ENCODE results near the gene HERPUD1.

Gene HERPUD1

DNA sequence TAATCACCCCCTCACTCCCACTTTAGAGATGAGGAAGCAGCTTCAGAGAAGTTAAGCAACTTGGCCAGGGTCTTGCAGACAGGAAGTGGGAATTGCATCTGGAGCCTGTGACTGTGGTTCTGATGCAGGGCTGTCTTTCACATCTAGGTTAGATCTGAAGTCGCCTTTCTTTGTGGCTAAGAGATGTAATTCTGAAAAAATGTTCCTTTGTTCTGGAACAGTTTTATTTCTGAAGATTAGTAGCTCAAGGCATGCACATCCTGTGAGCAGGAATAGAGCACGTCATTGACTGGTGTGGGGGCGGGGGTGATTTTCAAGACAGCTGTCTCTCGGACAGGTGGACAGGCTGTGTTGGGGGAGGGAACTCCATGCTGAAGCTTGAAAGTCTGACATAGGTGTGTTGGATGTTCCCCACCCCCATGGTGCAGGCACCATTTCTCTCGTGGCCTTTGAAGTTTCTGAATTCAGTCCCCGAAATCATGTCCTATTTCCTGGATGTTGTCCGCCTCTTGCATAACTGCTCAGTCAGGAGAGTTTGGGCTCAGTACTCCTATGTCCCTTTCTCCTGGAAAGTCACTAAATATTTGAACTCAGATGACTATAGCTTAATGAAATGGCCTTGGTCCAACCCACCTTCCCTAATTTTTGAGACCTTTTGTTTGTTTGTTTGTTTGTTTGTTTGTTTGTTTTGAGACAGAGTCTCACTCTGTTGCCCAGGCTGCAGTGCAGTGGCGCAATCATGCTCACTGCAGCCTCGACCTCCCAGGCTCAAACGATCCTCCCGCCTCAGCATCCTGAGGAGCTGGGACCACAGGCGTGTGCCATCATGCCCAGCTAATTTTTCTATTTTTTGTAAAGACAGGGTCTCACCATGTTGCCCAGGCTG is 21.0 kb upstream of the HERPUD1 start:
- DNase-seq (ENCODE audit: low read depth in 2 of 3, low spot score in 2 of 3) = no peak

DNA sequence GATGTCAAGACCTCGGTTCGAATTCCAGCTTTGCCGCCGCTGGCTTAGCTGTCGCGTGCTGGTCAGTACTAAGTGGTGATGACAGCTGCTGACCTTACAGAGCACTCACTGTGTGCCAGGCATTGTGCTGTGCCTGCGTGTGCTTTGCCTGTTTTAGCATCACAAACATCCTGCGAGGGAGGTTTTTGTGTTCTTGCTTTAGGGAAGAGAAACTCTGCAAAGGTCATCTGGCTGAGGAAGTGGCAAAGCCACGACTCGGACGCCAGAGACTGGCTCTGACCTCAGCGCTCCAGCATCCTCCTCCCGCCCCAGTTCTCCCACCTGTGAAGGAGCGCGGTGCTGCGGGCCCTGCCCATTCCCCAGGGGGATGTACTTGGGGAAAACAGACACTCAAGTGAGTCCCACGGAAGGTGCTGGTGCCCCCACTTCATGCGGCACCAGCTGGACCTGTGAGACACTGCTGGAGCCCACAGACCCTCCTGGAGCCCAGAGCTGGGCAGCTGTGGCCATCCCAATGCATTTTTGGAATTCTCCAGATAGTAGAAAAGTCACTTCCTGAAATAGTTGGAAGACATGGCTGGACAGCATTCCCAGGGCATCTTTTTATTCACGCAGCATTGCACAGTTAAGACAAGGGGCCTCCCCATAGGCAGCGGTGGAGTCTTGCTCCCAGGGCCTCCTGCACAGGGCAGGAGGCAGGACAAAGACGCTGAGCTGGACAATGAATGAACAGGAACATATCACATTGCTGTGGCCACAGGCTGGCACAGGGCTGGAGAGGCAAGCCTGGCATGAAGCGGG is 20.0 kb upstream of the HERPUD1 start:
- DNase-seq (ENCODE audit: low read depth in 2 of 3, low spot score in 2 of 3) = no peak

DNA sequence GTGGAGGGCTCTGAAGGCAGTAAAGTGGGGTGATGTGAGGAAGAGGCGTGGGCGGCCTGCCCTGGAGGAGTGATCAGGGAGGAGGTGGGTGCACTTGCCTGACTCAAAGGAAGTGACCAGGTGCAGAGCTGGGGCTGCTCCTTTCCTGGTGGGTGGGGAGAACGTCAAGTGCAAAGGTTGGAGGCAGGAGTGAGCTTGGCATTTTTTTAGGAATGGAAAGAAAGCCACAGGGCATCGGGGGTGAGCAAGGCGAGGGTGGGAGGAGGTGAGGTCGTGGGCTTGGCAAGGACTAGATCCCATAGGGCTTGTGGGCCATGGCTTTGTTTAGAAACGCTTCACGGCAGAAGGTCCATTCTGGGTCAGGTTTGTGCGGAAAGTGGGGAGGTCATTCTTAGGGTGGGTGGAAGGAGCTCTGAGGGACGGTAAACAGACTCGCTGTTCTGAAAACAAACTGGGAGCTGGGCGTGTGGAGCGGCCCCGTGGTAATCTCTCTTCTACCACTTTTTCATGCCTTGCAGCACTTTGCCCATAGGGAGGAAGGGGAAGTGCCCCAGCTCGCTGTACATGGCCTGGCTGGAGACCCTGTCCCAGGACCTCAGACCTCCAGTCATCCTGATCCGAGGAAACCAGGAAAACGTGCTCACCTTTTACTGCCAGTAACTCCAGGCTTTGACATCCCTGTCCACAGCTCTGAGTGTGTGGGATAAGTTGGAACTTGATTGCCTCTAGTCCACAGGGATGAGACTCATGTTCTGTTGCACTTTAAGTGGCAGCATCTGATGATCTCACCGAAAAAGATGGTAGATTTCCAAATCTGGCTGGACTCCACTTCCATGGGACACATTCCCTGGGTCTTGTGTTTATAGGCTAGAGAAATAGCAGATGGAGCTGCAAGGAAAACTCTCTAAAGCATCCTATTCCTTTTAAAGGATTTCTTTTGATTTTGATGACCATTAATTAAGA is 18.9 kb upstream of the HERPUD1 start:
- DNase-seq (ENCODE audit: low read depth in 2 of 3, low spot score in 2 of 3) = no peak

DNA sequence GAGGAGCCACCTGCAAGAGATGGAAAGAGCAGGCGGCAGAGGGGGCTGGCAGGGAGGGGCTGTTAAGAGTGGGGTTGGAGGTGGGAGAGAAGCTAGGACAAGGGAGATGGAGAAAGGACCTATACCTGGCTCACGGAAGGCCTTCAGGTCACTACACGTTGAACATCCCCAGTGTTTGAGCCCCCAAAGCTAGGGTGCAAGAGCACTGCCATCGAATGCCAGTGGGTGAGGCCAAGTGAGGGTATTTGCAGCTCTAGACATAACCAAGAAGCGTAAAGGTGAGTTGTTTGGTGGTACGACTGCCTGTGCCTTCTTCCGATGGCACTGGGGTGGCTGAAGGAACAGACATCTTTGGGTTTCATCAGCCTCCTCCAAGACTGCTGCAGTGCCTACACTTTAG is 17.0 kb upstream of the HERPUD1 start:
- DNase-seq (ENCODE audit: low read depth in 2 of 3, low spot score in 2 of 3) = no peak

DNA sequence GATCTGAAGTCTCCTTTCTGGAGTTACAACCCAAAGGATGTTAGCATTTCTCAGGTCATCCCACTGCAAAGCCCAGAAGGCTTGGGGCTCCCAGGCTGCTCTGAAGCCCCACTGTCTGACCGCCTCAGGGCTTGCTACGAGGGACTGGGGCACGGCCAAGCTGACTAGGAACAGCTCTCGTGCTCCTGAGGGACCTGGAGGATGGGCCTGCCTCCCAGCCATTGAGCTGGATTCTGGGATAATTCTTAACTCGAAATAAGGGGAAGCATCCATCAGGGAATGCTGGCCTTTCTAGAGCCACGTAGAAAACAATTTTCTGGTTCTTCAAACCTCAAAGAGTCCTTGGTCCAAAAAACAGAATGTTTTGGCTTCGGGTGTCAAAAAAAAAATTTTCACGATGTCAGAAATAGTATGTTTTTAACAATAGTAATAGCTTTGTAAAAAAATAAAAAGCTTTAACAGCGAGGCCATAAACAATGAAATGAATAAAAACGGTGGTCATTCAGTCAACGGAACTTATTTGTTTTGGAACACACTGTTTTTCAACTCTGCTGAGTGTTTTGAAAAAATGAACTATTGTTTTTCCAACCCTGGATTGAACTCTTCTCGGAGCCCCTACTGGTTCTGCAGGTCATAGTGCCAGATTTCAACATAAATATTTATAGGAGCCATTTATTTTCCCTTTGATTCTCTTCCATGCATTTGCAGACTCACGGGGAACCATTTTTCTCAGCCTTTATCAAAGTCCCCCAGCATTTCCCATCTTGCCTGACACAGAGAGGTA is 16.4 kb upstream of the HERPUD1 start:
- DNase-seq (ENCODE audit: low read depth in 2 of 3, low spot score in 2 of 3) = no peak

DNA sequence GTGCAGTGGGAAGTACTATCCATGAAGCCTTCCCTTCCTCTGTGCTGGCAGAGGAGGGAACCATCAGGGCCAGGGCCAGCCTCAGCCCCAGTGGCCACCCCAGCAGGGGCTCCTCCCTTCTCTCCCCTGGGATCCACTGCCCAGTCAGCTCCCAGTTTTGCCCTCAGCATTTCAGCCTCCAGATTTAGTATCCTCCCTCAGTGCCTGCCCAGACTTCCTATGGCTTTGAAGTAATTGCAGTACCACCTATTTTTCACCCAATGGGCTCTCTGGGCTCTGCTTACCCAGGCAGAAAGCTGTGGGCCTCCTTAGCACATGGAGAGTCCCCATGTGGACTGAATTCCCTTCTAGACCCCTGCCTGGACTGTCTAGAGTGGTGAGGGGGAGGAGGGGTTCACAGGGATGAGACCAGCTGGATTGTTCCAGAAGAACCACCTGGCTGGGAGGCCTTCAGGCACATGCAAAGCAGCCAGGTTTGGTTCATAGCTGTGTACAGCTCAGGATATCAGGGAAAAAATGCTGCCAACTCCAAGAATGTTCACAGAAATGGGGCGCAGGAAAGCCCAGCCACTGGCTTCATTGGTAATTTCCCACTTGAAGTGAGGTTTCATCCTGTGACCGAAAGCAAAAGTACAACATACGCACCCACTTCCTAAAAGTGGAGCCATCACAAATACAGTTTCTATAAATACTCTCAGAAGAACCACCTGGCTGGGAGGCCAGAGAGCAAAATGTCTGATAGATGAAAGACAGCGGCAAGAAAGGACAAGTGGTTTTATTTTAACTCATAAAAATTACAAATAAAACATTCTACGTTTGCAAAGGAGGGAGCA is 15.2 kb upstream of the HERPUD1 start:
- no peak for DNase-seq (ENCODE audit: low read depth in 2 of 3, low spot score in 2 of 3)

DNA sequence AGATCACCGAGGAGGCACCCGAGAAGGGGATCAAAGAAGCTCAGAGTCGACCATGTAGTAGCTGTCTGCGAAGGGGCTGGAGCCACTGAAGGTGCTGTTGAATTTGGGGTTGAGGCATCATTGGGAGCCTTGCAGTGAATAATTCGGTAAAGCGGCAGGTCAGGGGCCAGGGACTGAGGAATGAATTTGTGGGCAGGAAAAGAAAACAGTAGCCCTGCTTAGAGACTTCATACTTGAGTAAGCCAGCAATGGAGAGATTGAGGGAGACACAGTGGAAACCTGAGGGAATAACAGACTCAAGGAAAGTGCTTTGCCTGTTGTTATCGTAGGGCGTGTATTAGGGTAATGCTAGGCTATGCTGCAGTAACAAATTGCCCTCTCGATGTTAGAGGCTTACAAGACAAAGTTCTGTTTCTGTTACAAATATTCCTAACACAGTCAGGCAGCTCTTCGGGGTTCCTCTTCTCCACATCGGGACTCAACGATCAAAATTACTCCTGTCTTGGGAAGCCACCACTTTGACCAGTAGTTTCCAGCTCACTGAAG is 13.4 kb upstream of the HERPUD1 start:
- DNase-seq (ENCODE audit: low read depth in 2 of 3, low spot score in 2 of 3) = no peak

DNA sequence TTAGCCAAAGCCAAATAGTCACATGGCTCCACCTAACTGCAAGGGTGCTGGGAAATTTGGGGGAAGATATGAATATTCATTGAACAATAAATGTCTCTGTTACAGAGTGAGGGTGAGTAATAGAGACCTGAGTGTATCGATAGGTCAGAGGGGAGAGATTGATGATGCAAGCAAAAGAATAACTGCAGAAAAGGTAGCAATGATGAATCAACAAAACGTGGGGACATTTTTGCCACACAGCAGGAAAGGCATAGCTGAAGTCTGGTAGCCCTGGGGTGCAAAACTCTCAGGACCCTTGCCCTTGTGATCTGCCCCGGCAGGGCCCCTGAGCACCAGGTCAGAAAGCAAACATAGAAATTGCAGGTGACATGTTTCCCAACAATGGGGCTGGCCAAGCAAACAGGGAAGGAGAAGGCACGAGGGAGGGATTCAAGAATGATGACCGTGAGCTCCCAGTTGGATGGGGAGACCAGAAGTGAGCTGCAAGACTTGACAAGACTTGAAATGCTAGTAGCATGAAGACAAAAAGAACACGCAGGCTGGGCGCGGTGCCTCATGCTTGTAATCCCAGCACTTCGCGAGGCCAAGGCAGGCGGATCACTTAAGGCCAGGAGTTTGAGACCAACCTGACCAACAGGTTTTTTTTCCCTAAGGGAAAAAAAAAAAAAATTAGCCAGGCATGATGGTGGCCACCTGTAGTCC is 12.7 kb upstream of the HERPUD1 start:
- DNase-seq (ENCODE audit: low read depth in 2 of 3, low spot score in 2 of 3) = no peak

DNA sequence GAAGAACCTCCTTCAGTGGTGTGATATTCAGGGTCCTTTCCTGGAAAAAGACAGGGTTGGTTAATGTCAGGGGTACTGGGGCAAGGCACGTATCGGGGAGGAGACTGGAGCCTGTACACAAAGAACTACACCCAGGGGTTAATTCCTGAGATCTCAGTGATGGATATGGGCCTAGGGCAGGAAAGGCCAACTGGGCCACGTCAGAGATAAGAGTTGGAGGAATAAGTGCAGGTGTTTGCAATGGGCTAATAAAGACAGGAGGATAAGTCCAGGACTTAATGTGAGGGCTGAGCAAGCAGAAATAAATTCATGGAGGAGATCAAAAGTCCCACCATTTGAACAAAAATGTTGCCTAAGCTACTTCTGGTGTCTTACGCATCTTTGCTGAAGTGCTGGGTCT is 10.4 kb upstream of the HERPUD1 start:
- DNase-seq (ENCODE audit: low read depth in 2 of 3, low spot score in 2 of 3) = no peak

DNA sequence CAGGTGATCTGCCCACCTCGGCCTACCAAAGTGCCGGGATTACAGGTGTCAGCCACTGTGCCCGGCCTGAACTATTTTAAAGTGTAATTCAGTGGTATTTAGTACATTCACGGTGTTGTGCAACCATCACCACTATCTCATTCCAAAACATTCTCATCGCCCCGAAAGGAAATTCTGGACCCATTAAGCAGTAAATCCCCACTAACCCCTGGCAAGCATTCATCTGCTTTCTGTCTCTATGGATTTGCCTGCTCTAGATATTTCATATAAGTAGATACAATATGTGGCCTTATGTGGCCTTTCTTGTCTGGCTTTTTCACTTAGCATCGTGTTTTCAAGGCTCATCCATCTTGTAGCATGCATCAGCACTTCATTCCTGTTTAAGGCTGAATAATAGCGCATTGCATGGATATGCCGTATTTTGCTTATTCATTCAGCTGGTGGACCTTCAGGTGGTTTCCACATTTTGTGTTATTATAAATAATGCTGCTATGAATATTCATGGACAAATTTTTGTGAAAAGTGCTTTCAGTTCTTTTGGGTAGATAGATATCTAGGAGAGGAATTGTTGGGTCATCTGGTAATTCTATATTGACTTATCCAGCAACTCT is 8.4 kb upstream of the HERPUD1 start:
- no peak for DNase-seq (ENCODE audit: low read depth in 2 of 3, low spot score in 2 of 3)

DNA sequence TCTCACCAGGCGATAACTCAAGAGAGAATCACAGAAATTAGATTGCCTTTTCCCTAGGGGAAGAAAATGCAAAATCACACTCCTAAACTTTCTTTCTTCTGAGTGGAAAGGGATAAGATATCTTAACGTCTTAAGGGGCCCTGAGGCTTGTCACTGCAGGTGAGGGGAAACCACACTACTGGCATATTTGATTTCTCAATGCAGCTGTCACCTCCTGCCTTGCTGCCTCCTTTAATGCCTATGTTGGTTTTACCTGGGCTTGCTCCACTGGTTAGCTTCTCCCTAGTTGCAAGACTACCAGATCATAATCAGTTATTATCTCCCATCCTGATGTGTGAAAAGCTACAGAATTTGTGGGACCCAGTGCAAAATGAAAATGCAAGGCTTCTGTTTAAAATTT is 4.5 kb upstream of the HERPUD1 start:
- DNase-seq (ENCODE audit: low read depth in 2 of 3, low spot score in 2 of 3) = no peak

DNA sequence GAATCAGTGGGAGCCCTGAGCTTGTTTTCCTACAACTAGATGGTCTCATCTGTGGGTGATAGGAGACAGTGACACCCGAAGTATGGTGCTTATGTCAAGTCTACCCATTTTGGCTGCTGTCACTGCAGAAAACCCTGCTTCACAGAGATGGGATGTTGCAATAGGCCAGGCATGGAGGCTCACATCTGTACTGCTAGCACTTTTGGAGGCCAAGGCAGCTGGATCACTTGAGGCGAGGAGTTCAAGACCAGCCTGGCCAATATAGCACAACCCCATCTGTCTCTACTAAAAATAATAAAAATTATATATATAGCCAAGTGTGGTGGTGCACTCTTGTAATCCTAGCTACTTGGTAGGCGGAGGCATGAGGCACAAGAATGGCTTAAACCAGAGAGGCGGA is 2.3 kb upstream of the HERPUD1 start:
- DNase-seq (ENCODE audit: low read depth in 2 of 3, low spot score in 2 of 3) = no peak

DNA sequence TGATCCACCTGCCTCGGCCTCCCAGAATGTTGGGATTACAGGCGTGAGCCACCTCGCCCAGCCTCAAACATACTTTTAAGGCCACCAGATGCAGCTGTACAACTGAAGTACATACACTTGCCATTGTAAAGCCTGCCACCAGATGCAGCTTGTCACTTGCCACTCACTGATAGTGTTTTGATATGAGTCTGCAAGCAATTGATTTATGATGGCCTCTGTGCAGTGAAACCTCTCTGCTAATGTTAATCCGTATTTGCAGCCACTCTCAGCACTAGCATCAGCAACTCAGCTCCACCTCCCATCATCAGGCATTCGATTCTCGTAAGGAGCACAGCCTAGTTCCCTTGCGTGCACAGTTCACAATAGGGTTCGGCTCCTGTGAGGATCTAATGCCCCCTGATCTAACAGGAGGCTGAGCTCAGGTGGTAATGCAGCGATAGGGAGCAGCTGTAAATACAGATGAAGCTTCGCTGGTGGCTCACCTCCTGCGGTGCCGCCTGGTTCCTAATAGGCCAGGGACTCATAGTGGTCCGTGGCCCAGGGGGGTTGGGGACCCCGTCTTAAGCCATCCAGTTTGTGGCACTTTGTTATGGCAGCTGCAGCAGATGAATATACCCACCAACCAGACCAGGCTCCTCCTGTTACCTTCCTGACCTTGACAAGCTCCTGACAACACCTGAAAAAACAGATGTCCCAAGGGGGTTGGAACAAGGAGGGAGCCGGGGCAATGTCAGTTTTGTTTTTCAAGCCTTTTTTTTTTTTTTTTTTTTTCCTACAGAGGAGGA is 1.3 kb upstream of the HERPUD1 start:
- no peak for DNase-seq (ENCODE audit: low read depth in 2 of 3, low spot score in 2 of 3)

DNA sequence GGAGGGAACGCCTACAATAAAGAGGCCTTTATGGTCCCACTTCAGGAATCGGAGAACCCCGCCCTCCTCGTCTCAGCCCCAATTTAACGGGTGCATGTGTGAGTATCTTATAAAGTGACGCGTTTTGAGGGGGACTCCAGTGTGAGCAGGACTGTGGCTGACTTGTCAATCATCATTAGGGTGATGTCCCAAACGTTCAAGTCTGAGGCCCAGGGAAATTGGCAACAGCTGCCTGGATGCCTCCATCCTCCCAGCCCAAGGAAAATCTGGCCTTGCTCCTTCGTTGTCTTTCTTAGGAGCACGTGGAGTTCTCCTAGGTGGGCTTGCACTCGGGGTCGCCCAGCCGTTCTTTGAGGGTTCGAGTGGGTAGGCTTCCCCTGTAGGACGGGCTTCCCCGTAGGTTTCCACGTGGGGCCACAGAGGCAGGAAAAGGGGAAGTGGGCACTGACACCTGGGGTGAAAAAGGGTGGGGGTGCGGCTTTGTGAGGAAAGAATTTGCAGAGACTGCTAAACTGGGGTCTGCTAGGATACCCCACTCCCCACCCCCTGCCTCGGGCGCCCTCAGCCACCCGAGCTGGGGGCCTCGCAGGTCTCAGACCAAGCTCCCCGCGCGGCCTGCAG is 561 bp upstream of the HERPUD1 start:
- DNase-seq (ENCODE audit: low read depth in 2 of 3, low spot score in 2 of 3) = no peak

DNA sequence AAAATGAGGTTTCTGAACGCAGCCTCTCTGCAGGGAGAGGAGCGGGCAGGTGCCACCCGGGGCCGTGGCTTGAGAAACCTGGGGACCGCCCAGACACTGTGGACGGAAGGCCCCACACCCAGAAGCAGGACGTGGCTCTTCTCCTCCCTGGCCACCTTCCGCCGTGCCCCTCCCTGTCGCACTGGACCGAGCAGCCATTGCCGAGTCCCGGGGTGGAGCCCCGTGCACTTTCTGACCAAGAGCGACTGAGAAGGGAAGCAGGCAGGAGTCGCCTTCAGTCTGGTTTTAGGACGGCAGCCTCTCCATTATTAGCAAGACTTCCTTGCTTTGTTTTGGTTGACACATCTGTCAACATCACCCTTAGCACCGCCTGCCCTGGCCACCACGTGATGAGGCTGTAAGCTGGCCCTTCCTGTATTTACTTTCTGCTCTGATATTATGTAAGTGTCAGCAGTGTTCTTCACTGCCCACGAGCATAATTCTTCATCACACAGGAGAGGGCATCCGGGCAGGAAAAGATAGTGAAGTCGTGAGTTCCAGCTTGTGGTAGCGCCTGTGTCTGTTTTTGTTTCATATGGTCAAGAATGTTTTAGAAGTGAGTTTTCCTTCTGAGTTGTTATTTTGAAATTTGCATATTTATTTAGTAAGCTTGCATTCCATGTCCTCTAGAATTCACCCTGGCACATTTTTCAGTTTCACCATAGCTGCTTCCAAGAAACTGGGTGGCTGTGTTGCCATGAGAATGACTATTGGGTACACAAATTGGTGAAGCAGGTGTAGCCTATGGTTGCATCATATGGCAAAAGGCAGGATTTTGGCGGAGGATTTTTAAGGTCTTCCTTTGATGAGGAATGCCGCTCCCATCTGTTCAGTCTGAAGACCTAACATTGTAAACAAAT is 1.0 kb downstream of the HERPUD1 start:
- no peak for DNase-seq (ENCODE audit: low read depth in 2 of 3, low spot score in 2 of 3)

All from activated CD8-positive, alpha-beta memory T cell treated with anti-CD3 and anti-CD28 coated beads for 48 hours (primary cell).